ENCODE results near the gene RAE1.

RAE1 gene

DNA sequence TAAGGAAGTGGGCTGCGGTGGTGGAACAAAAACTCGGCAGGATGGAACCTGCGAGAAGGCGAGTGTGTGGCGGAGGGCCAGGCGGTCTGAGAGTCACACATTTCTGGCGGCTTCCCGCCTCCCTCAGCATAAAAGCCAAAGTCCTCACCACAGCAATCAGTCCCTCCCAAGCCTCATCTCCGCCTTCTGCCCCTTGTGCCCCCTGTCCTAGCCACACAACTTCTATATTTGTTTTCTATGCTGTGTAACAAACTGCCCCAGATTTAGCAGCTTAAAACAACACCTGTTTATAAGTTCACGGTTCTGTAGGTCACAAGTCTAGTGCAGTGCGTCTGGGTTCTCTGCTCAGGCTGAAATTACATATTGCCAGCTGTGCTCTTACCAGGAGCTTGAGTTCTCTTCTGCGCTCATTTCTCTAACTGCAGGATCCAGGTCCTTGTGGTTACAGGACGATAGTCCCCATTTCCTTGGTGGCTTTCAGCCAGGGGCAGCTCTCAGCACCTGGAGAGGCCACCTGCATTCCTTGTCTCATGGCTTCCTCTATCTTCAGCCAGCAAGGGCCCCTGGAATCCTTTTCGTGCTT, 33.2 kb upstream of the RAE1 start:
- Mint-ChIP-seq H3K27me3 (peaks cover 32% of the 10 kb centered on the region), H3K27ac (no peak overlapping the region), H3K9me3 (no peaks in the 10 kb centered on the region), H3K36me3 (no peaks in the 10 kb centered on the region), H3K4me3 (no peak overlapping the region), H3K4me1 (no peaks in the 10 kb centered on the region)
- ATAC-seq (ENCODE audit: low read depth) (no peak), DNase-seq (ENCODE audit: low spot score in 2 of 2) (no peak)

DNA sequence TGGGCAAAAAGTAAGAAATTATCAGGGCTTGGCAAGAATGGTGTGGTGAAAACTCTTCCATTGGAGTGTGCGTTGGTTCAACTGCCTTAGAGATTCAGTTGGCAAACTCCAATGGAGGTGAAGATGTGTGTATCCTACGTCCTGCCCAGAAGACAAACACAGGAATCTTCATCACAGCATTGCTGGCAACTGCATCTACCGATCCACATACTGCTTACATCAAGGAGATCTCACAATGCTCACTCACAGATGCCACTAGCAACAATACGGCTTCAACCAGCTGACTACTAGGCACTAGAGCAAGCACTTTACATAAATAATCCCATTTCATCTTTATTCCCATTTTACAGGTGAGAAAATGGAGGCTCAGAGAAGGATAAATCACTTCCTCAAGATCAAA, 31.5 kb upstream of the RAE1 start:
- Mint-ChIP-seq H3K4me1 (no peaks in the 10 kb centered on the region), H3K27ac (no peak overlapping the region), H3K36me3 (no peaks in the 10 kb centered on the region), H3K9me3 (no peaks in the 10 kb centered on the region), H3K27me3 (peaks cover 36% of the 10 kb centered on the region), H3K4me3 (no peak overlapping the region)
- DNase-seq (ENCODE audit: low spot score in 2 of 2) (no peak), ATAC-seq (ENCODE audit: low read depth) (no peak)

DNA sequence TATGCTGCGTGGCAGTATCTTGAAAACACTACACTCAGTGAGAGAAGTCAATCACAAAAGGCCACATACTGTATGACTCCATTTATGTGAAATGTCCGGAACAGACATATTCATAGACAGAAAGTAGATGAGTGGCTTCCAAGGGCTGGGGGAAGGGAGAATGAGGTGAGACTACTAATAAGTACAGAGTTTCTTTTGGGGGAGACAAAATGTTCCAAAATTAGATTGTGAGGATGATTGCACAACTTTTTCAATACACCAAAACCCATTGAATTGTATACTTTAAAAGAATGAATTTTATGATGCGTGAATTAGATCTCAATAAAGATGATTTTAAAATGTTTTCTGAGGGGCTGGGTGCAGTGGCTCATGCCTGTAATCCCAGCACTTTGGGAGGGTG, 30.7 kb upstream of the RAE1 start:
- H3K27me3 Mint-ChIP-seq, result peaks cover 38% of the 10 kb centered on the region
- ATAC-seq (ENCODE audit: low read depth), result no peak
- no peak overlapping the region for H3K4me3 Mint-ChIP-seq
- H3K36me3 Mint-ChIP-seq, result no peaks in the 10 kb centered on the region
- no peak for DNase-seq (ENCODE audit: low spot score in 2 of 2)
- H3K9me3 Mint-ChIP-seq, result no peaks in the 10 kb centered on the region
- H3K4me1 Mint-ChIP-seq, result no peaks in the 10 kb centered on the region
- H3K27ac Mint-ChIP-seq, result no peak overlapping the region

GRCh38 chr20:57321142-57321541, 29.9 kb upstream of the RAE1 start:
- H3K27me3 Mint-ChIP-seq, result peaks cover 36% of the 10 kb centered on the region
- H3K27ac Mint-ChIP-seq, result no peak overlapping the region
- H3K4me1 Mint-ChIP-seq, result no peaks in the 10 kb centered on the region
- DNase-seq (ENCODE audit: low spot score in 2 of 2), result no peak
- no peaks in the 10 kb centered on the region for H3K9me3 Mint-ChIP-seq
- ATAC-seq (ENCODE audit: low read depth), result no peak
- no peak overlapping the region for H3K4me3 Mint-ChIP-seq
- H3K36me3 Mint-ChIP-seq, result no peaks in the 10 kb centered on the region

DNA sequence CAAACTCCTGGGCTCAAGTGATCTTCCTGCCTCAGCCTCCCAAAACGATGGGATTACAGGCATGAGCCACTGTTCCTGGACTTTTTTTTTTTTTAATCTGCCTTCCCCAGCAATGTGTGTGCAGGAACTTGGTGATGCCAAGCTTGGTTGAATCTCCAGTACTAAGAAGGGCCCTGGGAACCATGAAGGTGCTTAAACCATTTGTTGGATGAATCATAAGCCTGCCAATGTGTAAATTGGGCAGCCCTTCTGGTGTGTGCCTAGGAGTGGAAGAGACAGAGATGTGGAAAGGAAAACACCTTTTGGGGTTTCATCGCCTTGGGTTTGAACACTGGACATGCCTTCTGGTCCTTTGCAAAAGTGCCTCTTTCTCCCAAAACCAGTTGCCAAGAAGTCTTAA, 28.6 kb upstream of the RAE1 start:
- no peak for ATAC-seq (ENCODE audit: low read depth)
- H3K27me3 Mint-ChIP-seq, result peaks cover 42% of the 10 kb centered on the region
- no peaks in the 10 kb centered on the region for H3K36me3 Mint-ChIP-seq

DNA sequence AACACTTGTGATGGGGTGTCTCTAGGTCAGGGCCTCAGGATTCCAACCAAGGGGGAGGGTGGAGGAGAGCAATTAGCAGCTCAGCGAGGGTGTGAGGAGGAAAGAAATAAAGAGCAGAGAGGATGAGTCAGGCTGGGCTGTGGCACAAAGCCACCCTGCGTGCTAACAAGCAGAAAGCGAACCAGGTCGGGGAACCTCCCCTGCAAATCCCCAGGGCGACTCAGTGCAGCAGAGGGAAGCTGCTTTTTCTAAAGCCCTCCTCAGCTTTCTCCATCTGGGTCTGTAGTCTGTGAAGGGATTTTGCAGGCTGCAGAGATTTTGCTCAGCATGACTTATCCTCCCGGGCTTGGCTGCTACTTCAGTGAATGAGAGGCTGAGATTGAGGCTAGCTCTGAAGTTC, 28.0 kb upstream of the RAE1 start:
- DNase-seq (ENCODE audit: low spot score in 2 of 2), result no peak
- no peaks in the 10 kb centered on the region for H3K9me3 Mint-ChIP-seq
- H3K4me3 Mint-ChIP-seq, result no peak overlapping the region
- H3K4me1 Mint-ChIP-seq, result no peaks in the 10 kb centered on the region
- peaks cover 42% of the 10 kb centered on the region for H3K27me3 Mint-ChIP-seq
- ATAC-seq (ENCODE audit: low read depth), result no peak
- H3K27ac Mint-ChIP-seq, result no peak overlapping the region
- H3K36me3 Mint-ChIP-seq, result no peaks in the 10 kb centered on the region

More for the DNA sequence above, 28.6 kb upstream of the RAE1 start:
- Mint-ChIP-seq H3K4me3 (no peak overlapping the region), H3K4me1 (no peaks in the 10 kb centered on the region), H3K9me3 (no peaks in the 10 kb centered on the region), H3K27ac (no peak overlapping the region)
- no peak for DNase-seq (ENCODE audit: low spot score in 2 of 2)

DNA sequence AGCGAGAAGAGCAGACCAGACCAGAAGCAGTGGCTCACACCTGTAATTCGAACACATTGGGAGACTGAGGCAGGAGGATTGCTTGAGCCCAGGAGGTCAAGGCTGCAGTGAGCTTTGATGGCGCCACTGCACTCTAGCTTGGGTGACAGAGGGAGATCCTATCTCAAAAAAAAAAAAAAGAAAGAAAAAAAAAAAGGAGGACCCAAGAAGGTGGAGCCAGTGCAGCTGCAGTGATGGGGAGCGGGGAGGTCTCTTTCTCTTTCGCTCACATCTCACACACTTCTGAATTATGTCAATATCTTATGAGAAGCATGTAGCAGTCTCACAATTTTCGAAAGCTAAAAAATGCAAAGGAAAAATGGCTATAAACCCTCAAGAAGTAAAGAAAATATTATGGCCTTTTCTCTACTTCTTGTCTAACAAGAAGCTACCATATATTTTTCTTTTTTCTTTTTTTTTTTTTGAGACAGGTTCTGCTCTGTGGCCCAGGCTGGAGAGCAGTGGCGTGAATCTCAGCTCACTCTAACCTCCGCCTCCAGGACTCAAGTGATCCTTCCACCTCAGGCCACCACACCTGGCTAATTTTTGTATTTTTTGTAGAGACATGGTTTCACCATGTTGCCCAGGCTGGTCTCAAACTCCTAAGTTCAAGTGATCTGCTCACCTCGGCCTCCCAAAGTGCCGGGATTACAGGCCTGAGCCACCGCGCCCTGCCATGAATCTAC, 25.3 kb upstream of the RAE1 start:
- no peak overlapping the region for H3K27ac Mint-ChIP-seq
- peaks cover 33% of the 10 kb centered on the region for H3K27me3 Mint-ChIP-seq
- no peaks in the 10 kb centered on the region for H3K9me3 Mint-ChIP-seq
- H3K36me3 Mint-ChIP-seq, result no peaks in the 10 kb centered on the region
- no peak for DNase-seq (ENCODE audit: low spot score in 2 of 2)
- no peak overlapping the region for H3K4me3 Mint-ChIP-seq
- H3K4me1 Mint-ChIP-seq, result no peaks in the 10 kb centered on the region
- ATAC-seq (ENCODE audit: low read depth), result no peak

- no peak overlapping the region for H3K4me3 Mint-ChIP-seq
- H3K27ac Mint-ChIP-seq, result no peak overlapping the region
- DNase-seq (ENCODE audit: low spot score in 2 of 2), result no peak
- no peaks in the 10 kb centered on the region for H3K36me3 Mint-ChIP-seq
- ATAC-seq (ENCODE audit: low read depth), result no peak
- no peaks in the 10 kb centered on the region for H3K4me1 Mint-ChIP-seq
- H3K9me3 Mint-ChIP-seq, result no peaks in the 10 kb centered on the region
- peaks cover 32% of the 10 kb centered on the region for H3K27me3 Mint-ChIP-seq
These were observed 24.2 kb upstream of the RAE1 start for GRCh38 chr20:57326667-57327455.

- Mint-ChIP-seq H3K9me3 (no peaks in the 10 kb centered on the region), H3K4me3 (no peak overlapping the region), H3K27ac (no peak overlapping the region), H3K4me1 (no peaks in the 10 kb centered on the region), H3K36me3 (no peaks in the 10 kb centered on the region), H3K27me3 (peaks cover 27% of the 10 kb centered on the region)
- ATAC-seq (ENCODE audit: low read depth) (no peak), DNase-seq (ENCODE audit: low spot score in 2 of 2) (no peak)
These were observed 23.2 kb upstream of the RAE1 start for GRCh38 chr20:57327820-57328219.

DNA sequence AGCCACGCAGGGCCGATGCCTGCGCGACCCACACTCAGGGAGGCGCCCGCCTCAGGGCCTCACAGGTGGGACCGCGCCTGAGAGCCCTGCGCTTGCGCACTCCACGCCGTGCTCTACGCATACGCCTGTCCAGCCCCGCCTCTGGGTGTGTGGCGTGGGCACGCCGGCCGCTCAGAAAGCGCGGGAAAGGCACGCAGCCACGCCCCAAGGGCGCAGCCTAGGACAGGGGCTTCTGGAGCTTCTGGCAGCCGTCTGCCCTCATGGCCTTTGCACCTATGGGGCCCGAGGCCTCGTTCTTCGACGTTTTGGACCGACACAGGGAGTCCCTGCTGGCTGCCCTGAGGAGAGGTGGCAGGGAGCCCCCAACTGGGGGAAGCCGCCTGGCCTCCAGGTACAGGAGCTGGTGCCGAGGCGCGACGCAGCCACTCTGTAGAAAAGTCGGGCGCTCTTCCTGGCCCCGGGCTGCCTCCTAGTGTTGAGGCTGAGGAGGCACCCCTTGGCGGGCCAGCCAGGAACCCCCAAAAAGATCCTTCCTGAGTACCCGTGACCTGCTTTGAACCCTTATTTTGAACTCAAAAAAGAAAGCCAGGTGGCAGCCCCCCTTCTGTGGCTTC, 21.3 kb upstream of the RAE1 start, which contains the start of gene SPO11:
TSS of gene SPO11 (plus strand) at position 196 of the 614 bp plus-strand sequence. CDS start at position 261, 65 bp downstream.
- Mint-ChIP-seq H3K9me3 (no peaks in the 10 kb centered on the region), H3K4me1 (no peaks in the 10 kb centered on the region), H3K27me3 (peaks cover 22% of the 10 kb centered on the region), H3K36me3 (no peaks in the 10 kb centered on the region), H3K27ac (no peak within 1 kb of the TSS), H3K4me3 (no peak within 1 kb of the TSS)
- ATAC-seq (ENCODE audit: low read depth) (no peak), DNase-seq (ENCODE audit: low spot score in 2 of 2) (no peak)

- Mint-ChIP-seq H3K4me3 (no peak overlapping the region), H3K27ac (no peak overlapping the region), H3K9me3 (no peaks in the 10 kb centered on the region), H3K27me3 (peaks cover 18% of the 10 kb centered on the region), H3K36me3 (no peaks in the 10 kb centered on the region), H3K4me1 (no peaks in the 10 kb centered on the region)
- no peak for DNase-seq (ENCODE audit: low spot score in 2 of 2)
- no peak for ATAC-seq (ENCODE audit: low read depth)
These were observed 20.1 kb upstream of the RAE1 start for GRCh38 chr20:57330998-57331397.

GRCh38 chr20:57332105-57333089, 18.7 kb upstream of the RAE1 start:
- no peak overlapping the region for H3K27ac Mint-ChIP-seq
- no peak overlapping the region for H3K4me3 Mint-ChIP-seq
- H3K4me1 Mint-ChIP-seq, result no peaks in the 10 kb centered on the region
- no peak for DNase-seq (ENCODE audit: low spot score in 2 of 2)
- H3K9me3 Mint-ChIP-seq, result no peaks in the 10 kb centered on the region
- H3K27me3 Mint-ChIP-seq, result peaks cover 18% of the 10 kb centered on the region
- no peaks in the 10 kb centered on the region for H3K36me3 Mint-ChIP-seq
- ATAC-seq (ENCODE audit: low read depth), result no peak

GRCh38 chr20:57335392-57335791, 15.7 kb upstream of the RAE1 start:
- Mint-ChIP-seq H3K9me3 (no peaks in the 10 kb centered on the region), H3K4me3 (no peak overlapping the region), H3K4me1 (no peaks in the 10 kb centered on the region), H3K36me3 (no peaks in the 10 kb centered on the region), H3K27ac (no peak overlapping the region), H3K27me3 (peaks cover 15% of the 10 kb centered on the region)
- DNase-seq (ENCODE audit: low spot score in 2 of 2) (no peak), ATAC-seq (ENCODE audit: low read depth) (no peak)
